GM19328 (cell line): Measurements from ENCODE around the gene THSD4.
"Not testable (repeated sequence)": the region's sequence is repeated elsewhere in the genome, so short reads cannot be mapped to it uniquely, and the experiment has no call there.

Experiments used
- ATAC-seq: cut with Tn5 transposase; IDR thresholded peaks from one replicate; pipeline ENCODE4 v1.9.1; 2021; ENCODE audit warnings: mild to moderate bottlenecking, moderate library complexity; ENCODE audit not compliant: unreplicated experiment

THSD4 gene

GRCh38 chr15:71362987-71363968 lies 248.0 kb downstream of the THSD4 start:
- no peak for ATAC-seq

DNA sequence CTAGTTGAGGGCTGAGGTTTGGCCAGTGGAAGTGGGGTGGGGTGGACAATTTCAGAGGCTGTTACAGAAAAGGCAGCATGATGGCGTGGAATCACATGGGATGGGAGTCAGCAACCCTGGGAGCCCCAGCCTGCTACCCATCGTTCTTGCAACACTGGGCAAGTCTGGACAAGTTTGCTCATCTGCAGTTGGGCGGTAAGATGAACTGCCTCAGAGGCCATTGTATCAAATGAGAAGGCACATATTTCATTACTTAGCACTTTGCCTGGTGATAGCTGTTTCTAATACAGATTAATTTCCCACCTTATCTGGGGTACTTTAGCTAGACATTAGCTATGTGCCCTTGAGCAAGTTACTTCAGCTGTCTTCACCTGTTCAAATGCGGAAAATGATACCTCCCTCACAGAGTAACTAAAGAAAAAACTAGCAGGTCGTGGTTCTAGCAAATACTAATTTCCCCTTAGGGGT lies 248.9 kb downstream of the THSD4 start:
- ATAC-seq, result no peak

GRCh38 chr15:71366522-71366921 lies 251.3 kb downstream of the THSD4 start:
- ATAC-seq, result no peak

DNA sequence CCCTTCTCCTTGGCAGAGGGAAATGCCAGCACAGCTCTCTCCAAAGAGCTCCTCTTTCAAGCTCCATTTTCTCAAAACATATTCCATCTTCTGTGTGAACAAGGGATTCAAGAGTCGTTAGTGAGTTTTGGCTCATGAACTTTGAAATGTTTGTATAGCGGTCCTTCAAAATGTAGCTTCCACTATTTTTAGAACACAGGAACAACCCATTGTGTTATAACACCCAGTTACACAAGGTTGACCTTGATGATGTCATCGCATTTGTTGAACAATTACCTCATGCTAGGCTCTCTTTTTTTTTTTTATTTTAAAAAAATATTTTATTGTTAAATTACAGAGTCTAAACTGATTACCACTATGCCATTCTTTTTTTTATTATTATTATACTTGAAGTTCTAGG lies 251.7 kb downstream of the THSD4 start:
- ATAC-seq, result no peak

DNA sequence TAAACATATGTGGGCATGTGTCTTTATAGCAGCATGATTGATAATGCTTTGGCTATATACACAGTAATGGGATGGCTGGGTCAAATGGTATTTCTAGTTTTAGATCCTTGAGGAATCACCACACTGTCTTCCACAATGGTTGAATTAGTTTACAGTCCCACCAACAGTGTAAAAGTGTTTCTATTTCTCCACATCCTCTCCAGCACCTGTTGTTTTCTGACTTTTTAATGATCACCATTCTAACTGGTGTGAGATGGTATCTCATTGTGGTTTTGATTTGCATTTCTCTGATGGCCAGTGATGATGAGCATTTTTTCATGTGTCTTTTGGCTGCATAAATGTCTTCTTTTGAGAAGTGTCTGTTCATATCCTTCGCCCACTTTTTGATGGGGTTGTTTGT lies 252.5 kb downstream of the THSD4 start:
- ATAC-seq, result not testable (repeated sequence)

GRCh38 chr15:71372769-71373168 lies 257.5 kb downstream of the THSD4 start:
- ATAC-seq, result not testable (repeated sequence)

GRCh38 chr15:71373917-71374316 lies 258.6 kb downstream of the THSD4 start:
- ATAC-seq, result no peak

GRCh38 chr15:71374607-71375352 lies 259.5 kb downstream of the THSD4 start:
- no peak for ATAC-seq

DNA sequence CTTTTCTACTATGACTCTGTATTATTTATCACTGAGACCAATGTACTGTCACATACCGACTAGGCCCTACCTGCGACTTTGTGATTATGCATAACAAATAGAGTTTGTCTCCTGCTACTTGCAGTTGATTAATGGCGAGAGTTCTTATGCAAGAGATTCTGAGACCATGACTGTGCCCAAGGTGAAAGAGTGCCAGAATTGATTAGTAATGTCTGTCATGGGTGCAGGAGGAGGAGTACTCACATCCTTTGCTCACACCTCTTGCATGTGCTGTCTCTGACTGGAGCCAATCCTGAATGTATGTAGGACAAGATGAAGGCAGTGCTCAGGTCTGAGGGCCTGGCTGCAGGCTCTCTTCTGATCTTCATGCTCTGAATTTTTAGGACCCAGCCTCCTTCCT lies 260.7 kb downstream of the THSD4 start:
- no peak for ATAC-seq

DNA sequence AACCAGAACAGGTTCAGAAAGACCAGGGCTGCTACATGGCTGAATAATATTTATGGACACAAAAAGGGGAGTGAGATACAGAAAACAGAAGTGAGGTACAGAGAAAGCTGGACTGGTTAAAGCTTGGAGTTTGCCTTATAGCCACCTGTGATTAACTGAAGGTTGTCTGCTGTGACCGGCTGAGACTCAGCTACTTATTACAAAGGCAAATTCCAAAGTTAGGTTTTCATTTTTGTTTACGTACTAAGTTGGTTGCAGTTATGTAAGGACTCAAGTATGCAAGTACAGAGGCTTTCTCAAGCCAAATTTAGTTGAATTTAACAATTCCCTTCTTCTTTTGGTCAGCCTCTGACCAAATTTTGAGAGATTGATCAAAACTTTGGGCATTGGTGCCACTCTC lies 264.6 kb downstream of the THSD4 start:
- ATAC-seq, result no peak

GRCh38 chr15:71380345-71380744 lies 265.1 kb downstream of the THSD4 start:
- ATAC-seq, result no peak

- no peak for ATAC-seq
Observed at GRCh38 chr15:71384501-71384900, 269.2 kb downstream of the THSD4 start.

DNA sequence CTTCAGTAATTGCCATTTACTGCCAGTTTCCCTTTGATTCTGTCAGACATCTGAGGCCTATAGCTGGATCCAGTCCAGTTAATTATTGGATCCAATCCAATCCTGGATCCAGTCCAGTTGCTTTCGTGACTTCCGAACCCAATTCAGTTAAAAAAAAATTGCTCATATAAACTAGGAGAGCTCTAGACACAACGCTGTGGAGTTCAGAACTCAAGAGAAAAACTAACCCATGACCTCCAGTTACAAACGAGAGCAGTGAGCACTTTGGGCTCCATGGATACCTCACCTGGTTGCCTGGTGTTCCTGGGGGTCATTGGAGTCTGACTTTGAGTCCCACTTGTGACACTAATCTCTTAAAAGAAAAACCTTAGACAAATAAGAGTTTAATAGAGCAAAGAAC lies 269.8 kb downstream of the THSD4 start:
- no peak for ATAC-seq

GRCh38 chr15:71385457-71385856 lies 270.2 kb downstream of the THSD4 start:
- ATAC-seq, result no peak

DNA sequence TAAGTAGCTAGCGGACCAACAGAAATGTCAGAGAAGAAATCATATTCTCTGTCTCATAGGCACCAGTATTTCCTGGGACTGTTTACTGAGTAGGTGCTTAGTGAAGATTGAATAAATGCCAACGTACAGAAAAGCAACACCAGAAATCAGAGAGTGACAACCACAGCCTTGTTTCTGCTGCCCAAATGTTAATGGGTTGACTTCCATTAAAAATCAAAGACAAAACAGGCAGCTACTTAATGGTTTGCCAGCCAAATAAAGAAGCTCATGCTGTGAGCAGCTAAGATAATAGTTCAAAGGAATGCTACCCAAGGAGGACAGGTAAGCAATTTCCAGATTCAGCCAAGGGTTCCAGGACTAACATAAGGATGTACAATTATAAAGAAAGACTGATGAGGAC lies 270.7 kb downstream of the THSD4 start:
- ATAC-seq, result no peak

- ATAC-seq, result no peak
Observed at GRCh38 chr15:71386448-71387236, 271.4 kb downstream of the THSD4 start.

DNA sequence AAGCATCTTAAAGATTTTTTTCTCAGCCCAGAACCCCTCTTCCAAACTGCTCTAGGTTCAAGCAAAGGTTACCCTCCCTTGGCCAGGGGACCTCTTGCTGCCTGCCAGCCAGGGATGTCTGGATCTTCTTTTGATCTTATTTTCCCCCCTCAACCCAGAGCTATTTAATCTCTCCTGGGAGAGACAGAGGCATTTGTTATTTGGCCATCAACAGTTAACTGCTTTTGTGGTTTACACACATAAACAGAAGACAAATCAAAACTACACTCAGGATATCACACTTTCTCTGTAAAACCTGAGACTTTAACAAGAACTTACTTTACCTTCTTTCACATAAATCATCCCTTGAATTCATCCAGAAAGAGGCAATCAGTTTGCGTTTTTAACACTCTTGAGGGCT lies 272.5 kb downstream of the THSD4 start:
- no peak for ATAC-seq

DNA sequence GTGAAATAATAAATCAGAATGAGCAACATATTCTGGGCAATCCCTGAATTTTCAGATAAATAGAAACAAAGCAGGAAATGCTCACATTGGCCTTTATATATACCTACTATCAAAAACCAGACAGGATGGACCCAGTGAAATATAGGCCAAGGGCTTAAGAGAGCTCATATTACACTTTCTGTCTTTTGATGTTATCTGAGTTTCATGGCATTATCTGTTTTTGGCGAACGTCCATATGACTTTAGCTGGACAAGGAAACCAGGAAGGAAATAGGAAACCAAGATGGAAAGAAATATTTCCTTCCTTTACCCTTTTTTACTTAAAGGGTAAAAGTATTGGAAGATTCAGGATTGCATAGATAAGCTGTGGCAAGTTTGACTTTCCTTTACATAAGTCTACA lies 274.8 kb downstream of the THSD4 start:
- no peak for ATAC-seq

- no peak for ATAC-seq
Observed at GRCh38 chr15:71391421-71392088, 276.3 kb downstream of the THSD4 start.

GRCh38 chr15:71392861-71393283 lies 277.6 kb downstream of the THSD4 start:
- no peak for ATAC-seq
